ENCODE measurements around the gene HABP2.

The HABP2 gene

GRCh38 chr10:113516061-113516460, 36.8 kb upstream of the HABP2 start:
- no peak for TF ChIP-seq CTCF (conservative IDR thresholded peaks at IDR 0.05)
- H3K27ac ChIP-seq: no peak overlapping the region

DNA sequence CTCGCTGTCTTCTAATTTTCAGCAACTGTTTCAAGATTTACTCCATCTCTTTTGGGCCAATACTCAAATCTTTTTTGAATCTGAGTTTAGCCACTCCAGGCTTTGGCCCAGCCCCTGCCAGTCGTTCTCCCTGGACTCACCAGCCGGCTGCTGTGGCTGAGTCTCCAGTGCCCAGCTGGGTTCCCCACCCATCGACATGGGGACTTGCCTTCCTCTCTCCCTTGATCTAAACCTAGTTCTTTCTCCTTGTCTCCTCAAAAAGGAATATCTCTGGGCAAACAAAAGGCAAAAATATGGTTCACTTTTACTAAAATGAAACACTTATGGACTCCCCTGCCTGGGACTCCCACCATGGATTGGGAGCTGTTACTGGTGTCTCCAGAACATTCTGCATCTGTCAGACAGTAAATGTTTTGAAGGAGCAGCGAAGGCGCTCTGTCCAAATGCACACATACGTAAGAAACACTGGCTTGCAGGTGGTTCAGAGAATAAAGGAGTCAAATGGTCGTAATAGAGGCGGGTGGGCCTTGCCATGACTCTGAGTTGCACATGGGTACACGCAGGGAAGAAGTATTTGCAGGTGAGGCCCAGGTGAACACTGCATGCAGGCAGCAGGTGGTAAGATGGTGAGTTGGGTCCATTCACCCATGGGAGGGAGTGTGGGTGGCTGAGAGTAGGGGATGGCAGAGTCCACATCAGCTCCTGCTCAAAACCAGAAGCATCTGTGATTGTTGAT, 35.5 kb upstream of the HABP2 start:
- H3K27ac ChIP-seq: no peak overlapping the region
- TF ChIP-seq CTCF (conservative IDR thresholded peaks at IDR 0.05): no peak

DNA sequence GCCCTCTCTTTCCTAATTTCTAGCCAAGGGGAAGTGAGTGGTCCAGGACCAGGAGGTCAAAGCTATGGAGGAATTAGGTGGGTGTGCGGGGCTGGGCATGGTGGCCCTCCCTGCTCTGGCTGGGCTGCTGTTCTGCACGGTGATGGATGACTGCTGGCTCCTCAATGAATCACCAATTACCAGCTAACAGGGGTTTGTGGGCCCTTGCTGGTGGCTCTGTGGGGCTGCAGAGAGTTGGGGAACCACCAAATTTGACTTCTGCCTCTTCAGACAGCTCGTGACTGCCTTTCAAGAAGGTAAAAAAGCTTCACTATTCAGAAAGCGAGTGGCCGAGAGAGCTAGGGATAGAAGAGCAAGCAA, 35.0 kb upstream of the HABP2 start:
- no peak overlapping the region for H3K27ac ChIP-seq
- TF ChIP-seq CTCF (conservative IDR thresholded peaks at IDR 0.05): no peak

DNA sequence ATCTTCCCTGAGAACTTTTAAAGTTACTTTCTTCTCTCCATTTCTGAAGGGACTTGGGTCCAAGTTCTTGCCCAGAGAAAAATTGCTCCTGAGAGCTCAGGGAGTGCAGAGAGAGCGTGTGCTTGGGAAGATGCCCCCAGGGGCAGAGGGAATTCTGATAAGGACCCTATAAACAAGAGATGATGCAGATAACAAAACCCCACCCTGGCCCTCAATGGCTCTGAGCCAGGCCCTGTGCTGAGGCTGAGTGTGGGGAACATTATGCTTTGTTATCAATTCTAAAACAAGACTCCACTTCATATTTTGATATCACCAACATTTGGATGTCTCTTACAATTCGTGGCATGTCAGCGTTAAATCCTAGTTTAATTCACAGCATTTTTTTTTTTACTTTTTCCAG, 34.4 kb upstream of the HABP2 start:
- TF ChIP-seq CTCF (conservative IDR thresholded peaks at IDR 0.05): no peak

DNA sequence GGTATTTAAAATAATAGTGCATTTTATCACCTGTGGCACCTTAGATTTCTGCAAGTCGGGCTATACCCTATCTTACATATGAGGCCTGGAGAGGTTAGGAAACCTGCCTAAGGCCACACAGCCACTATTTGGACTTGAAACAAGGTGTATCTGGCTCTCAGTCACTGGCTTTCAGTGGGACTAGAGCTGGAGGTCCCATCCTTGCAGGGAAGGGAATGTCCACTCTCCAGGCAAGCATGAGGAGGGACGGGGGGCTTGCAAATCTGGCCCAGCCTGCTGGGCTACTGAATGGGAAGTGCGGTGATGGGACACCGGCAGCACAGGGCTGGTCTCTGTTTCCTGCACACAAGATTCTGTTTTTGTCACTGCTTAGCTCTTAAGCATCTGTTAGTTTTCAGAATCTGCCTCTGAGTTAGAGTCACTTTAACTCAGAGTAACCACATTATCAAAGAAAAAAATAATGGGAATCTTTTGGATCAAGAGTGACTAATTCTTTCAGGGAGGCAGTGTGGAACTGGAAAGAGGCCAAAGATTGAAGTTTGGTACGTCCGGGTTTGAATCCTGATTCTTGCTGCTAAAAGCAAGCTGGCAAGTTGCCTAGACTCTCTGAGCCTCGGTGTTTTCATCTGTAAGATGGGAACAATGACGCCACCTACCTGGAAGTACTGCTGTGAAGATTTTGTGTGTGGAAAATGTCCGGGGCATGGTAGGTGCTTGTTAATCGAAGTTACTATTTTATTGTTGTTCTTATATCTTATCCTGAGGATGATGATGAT, 33.8 kb upstream of the HABP2 start:
- no peak overlapping the region for H3K27ac ChIP-seq
- TF ChIP-seq CTCF (conservative IDR thresholded peaks at IDR 0.05): no peak

More for the DNA sequence above, 34.4 kb upstream of the HABP2 start:
- no peak overlapping the region for H3K27ac ChIP-seq

DNA sequence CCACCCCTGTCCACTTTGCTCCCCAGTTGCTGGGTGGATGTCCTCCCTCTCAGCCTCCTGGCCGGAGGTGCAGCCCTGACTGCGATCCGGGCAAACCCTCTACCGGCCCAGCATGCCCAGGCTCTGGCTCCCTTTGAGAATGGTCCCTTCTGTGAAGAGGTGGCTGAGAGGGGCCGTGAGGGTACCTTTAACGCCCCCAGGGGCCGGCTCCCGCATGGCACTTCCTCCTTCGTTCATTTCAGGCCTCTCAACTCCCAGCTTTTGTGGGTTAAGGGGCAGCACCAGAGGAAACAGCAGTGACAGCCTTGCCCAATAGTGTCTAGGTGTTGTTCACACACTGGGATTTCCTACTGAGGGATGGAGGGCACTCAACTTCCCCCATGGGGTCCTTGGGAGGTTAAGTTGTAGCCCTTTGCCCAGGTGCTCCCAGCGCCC, 33.2 kb upstream of the HABP2 start:
- no peak overlapping the region for H3K27ac ChIP-seq
- no peak for TF ChIP-seq CTCF (conservative IDR thresholded peaks at IDR 0.05)

GRCh38 chr10:113520261-113520660, 32.6 kb upstream of the HABP2 start:
- no peak overlapping the region for H3K27ac ChIP-seq
- no peak for TF ChIP-seq CTCF (conservative IDR thresholded peaks at IDR 0.05)
